Dendritic cell treated with granulocyte-macrophage colony-stimulating factor and Interleukin-4, amounts not matched to agents 40 ng/mL and 50 ng/mL, for 4 days (primary cell): Measurements from ENCODE around the gene CCRL2.
"Not testable (repeated sequence)": the region's sequence is repeated elsewhere in the genome, so short reads cannot be mapped to it uniquely, and the experiment has no call there.

Experiments used
- H3K27ac Mint-ChIP-seq: one replicate; pipeline ENCODE4 v1.8.0; 2022; ENCODE audit warnings: mild to moderate bottlenecking, mixed read lengths
- H3K27me3 Mint-ChIP-seq: one replicate; pipeline ENCODE4 v1.8.0; 2022; ENCODE audit warnings: mild to moderate bottlenecking, mixed read lengths
- H3K36me3 Mint-ChIP-seq: one replicate; pipeline ENCODE4 v1.8.0; 2022; ENCODE audit warnings: low read depth, mixed read lengths
- H3K4me1 Mint-ChIP-seq: one replicate; pipeline ENCODE4 v1.8.0; 2022; ENCODE audit warnings: low read depth, mixed read lengths
- H3K4me3 Mint-ChIP-seq: one replicate; pipeline ENCODE4 v1.8.0; 2022; ENCODE audit warnings: mild to moderate bottlenecking, moderate library complexity, mixed read lengths
- H3K9me3 Mint-ChIP-seq: one replicate; pipeline ENCODE4 v1.8.0; 2022; ENCODE audit warnings: mixed read lengths
- intact Hi-C: fragments of 100-400 bp; cut with micrococcal nuclease; formaldehyde crosslinking; loops from one replicate; pipeline ENCODE4 v1.15.0; 2022

CCRL2 gene

GRCh38 chr3:46389306-46389705 lies 17.8 kb upstream of the CCRL2 start:
- intact Hi-C loops: loop anchor here (10.0 kb wide), 1 partner anchor 55 kb away; no protein-coding TSS in a partner anchor
- peaks cover 37% of the 10 kb centered on the region for H3K4me1 Mint-ChIP-seq
- H3K27me3 Mint-ChIP-seq: peaks cover 1% of the 10 kb centered on the region
- no peak overlapping the region for H3K27ac Mint-ChIP-seq
- no peak overlapping the region for H3K4me3 Mint-ChIP-seq
- H3K36me3 Mint-ChIP-seq: no peaks in the 10 kb centered on the region
- no peaks in the 10 kb centered on the region for H3K9me3 Mint-ChIP-seq

- H3K4me3 Mint-ChIP-seq, H3K36me3 Mint-ChIP-seq, H3K27ac Mint-ChIP-seq, H3K27me3 Mint-ChIP-seq, H3K9me3 Mint-ChIP-seq, intact Hi-C loops: not testable (repeated sequence)
- peaks cover 47% of the 10 kb centered on the region for H3K4me1 Mint-ChIP-seq
Observed at GRCh38 chr3:46391526-46391925, 15.5 kb upstream of the CCRL2 start.

- intact Hi-C loops: no loop called here
- Mint-ChIP-seq H3K4me3 (no peak overlapping the region), H3K4me1 (peaks cover 49% of the 10 kb centered on the region), H3K9me3 (no peaks in the 10 kb centered on the region), H3K27ac (peak overlapping the region; percentile 28), H3K27me3 (peaks cover 3% of the 10 kb centered on the region), H3K36me3 (no peaks in the 10 kb centered on the region)
Observed at GRCh38 chr3:46393011-46393410, 14.0 kb upstream of the CCRL2 start.

- peaks cover 49% of the 10 kb centered on the region for H3K4me1 Mint-ChIP-seq
- no peaks in the 10 kb centered on the region for H3K9me3 Mint-ChIP-seq
- no peaks in the 10 kb centered on the region for H3K36me3 Mint-ChIP-seq
- H3K27me3 Mint-ChIP-seq: peaks cover 3% of the 10 kb centered on the region
- no peak overlapping the region for H3K4me3 Mint-ChIP-seq
- H3K27ac Mint-ChIP-seq: no peak overlapping the region
- intact Hi-C loops: no loop called here
Observed at GRCh38 chr3:46393554-46394434, 13.3 kb upstream of the CCRL2 start.

- peaks cover 3% of the 10 kb centered on the region for H3K27me3 Mint-ChIP-seq
- peak overlapping the region; percentile 10 for H3K27ac Mint-ChIP-seq
- intact Hi-C loops: no loop called here
- H3K36me3 Mint-ChIP-seq: no peaks in the 10 kb centered on the region
- H3K4me1 Mint-ChIP-seq: peaks cover 49% of the 10 kb centered on the region
- H3K4me3 Mint-ChIP-seq: no peak overlapping the region
- H3K9me3 Mint-ChIP-seq: no peaks in the 10 kb centered on the region
Observed at GRCh38 chr3:46395210-46395661, 11.8 kb upstream of the CCRL2 start.

GRCh38 chr3:46395766-46396530 lies 11.1 kb upstream of the CCRL2 start:
- peak overlapping the region; percentile 10 for H3K27ac Mint-ChIP-seq
- H3K4me3 Mint-ChIP-seq: no peak overlapping the region
- intact Hi-C loops: no loop called here

GRCh38 chr3:46397111-46397510 lies 9.9 kb upstream of the CCRL2 start:
- Mint-ChIP-seq H3K27ac (peak overlapping the region; percentile 60), H3K36me3 (no peaks in the 10 kb centered on the region), H3K4me3 (no peak overlapping the region), H3K9me3 (no peaks in the 10 kb centered on the region), H3K4me1 (peaks cover 49% of the 10 kb centered on the region), H3K27me3 (peaks cover 3% of the 10 kb centered on the region)
- intact Hi-C loops: no loop called here

More at GRCh38 chr3:46395766-46396530, 11.1 kb upstream of the CCRL2 start:
- peaks cover 49% of the 10 kb centered on the region for H3K4me1 Mint-ChIP-seq
- H3K36me3 Mint-ChIP-seq: no peaks in the 10 kb centered on the region
- no peaks in the 10 kb centered on the region for H3K9me3 Mint-ChIP-seq
- H3K27me3 Mint-ChIP-seq: peaks cover 3% of the 10 kb centered on the region

- no peak overlapping the region for H3K4me3 Mint-ChIP-seq
- no peaks in the 10 kb centered on the region for H3K9me3 Mint-ChIP-seq
- intact Hi-C loops: no loop called here
- peaks cover 3% of the 10 kb centered on the region for H3K27me3 Mint-ChIP-seq
- H3K27ac Mint-ChIP-seq: no peak overlapping the region
- no peaks in the 10 kb centered on the region for H3K36me3 Mint-ChIP-seq
- H3K4me1 Mint-ChIP-seq: peaks cover 39% of the 10 kb centered on the region
Observed at GRCh38 chr3:46398186-46398955, 8.7 kb upstream of the CCRL2 start.

- H3K4me1 Mint-ChIP-seq: peaks cover 37% of the 10 kb centered on the region
- no peaks in the 10 kb centered on the region for H3K9me3 Mint-ChIP-seq
- no peak overlapping the region for H3K4me3 Mint-ChIP-seq
- no peaks in the 10 kb centered on the region for H3K36me3 Mint-ChIP-seq
- peaks cover 1% of the 10 kb centered on the region for H3K27me3 Mint-ChIP-seq
- intact Hi-C loops: no loop called here
- H3K27ac Mint-ChIP-seq: no peak overlapping the region
Observed at GRCh38 chr3:46399098-46399497, 8.0 kb upstream of the CCRL2 start.

- Mint-ChIP-seq H3K4me1 (peaks cover 35% of the 10 kb centered on the region), H3K4me3 (no peak overlapping the region), H3K27ac (no peak overlapping the region), H3K27me3 (peaks cover under 1% of the 10 kb centered on the region), H3K36me3 (no peaks in the 10 kb centered on the region), H3K9me3 (no peaks in the 10 kb centered on the region)
- intact Hi-C loops: no loop called here
Observed at GRCh38 chr3:46399557-46399956, 7.5 kb upstream of the CCRL2 start.

GRCh38 chr3:46400000-46400734 lies 6.9 kb upstream of the CCRL2 start:
- H3K4me1 Mint-ChIP-seq: peaks cover 35% of the 10 kb centered on the region
- no peaks in the 10 kb centered on the region for H3K9me3 Mint-ChIP-seq
- intact Hi-C loops: no loop called here
- H3K27ac Mint-ChIP-seq: no peak overlapping the region
- no peaks in the 10 kb centered on the region for H3K36me3 Mint-ChIP-seq
- no peaks in the 10 kb centered on the region for H3K27me3 Mint-ChIP-seq
- no peak overlapping the region for H3K4me3 Mint-ChIP-seq

- Mint-ChIP-seq H3K4me3 (no peak overlapping the region), H3K36me3 (no peaks in the 10 kb centered on the region), H3K4me1 (peaks cover 35% of the 10 kb centered on the region)
Observed at GRCh38 chr3:46400846-46401245, 6.2 kb upstream of the CCRL2 start.

GRCh38 chr3:46401579-46401978 lies 5.5 kb upstream of the CCRL2 start:
- Mint-ChIP-seq H3K27me3 (no peaks in the 10 kb centered on the region), H3K4me1 (peaks cover 34% of the 10 kb centered on the region), H3K27ac (no peak overlapping the region), H3K4me3 (no peak overlapping the region), H3K36me3 (no peaks in the 10 kb centered on the region), H3K9me3 (no peaks in the 10 kb centered on the region)
- intact Hi-C loops: no loop called here

More at GRCh38 chr3:46400846-46401245, 6.2 kb upstream of the CCRL2 start:
- Mint-ChIP-seq H3K9me3 (no peaks in the 10 kb centered on the region), H3K27ac (no peak overlapping the region), H3K27me3 (no peaks in the 10 kb centered on the region)
- intact Hi-C loops: no loop called here
